ENCODE results near the gene CDC42BPG.

Gene CDC42BPG

GRCh38 chr11:64864473-64865285, 20.2 kb upstream of the CDC42BPG start:
- DNase-seq (ENCODE audit: low read depth): no peak

- no peak for DNase-seq (ENCODE audit: low read depth)
Observed at GRCh38 chr11:64864135-64864472, 19.7 kb upstream of the CDC42BPG start.

DNA sequence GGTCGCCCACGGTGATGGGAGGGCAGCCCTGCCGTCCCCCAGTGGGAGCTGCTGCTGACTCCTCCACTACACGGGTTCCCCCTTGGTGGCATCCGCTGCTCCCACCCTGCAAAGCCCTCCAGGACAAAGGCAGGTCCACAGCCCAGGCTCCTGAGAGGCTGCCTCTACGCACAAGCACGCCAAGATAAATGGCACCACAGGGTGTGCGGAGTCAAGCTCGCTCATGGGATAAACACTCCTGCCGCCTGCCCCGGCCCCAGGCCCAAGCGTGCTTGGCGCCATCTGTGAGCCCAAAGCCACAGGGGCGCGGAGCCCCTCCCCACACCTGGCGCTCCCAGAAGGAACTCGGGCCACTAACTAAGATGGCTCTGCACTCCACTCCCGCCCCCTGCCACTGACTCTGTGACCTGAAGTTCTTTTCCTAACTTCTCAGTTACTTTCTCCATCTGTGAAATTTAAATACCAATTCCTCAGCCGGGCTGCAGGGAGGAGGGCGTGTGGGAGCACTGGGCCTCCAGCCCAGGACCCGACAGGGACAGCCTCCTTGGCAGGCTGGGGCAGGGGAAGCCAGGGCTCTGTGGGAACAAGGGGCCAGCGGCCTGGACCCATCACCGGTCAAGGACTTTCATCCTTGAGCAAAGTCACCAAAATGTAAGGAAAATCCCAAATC, 19.1 kb upstream of the CDC42BPG start:
- no peak for DNase-seq (ENCODE audit: low read depth)

- DNase-seq (ENCODE audit: low read depth): no peak
Observed at GRCh38 chr11:64862987-64863390, 18.5 kb upstream of the CDC42BPG start.

DNA sequence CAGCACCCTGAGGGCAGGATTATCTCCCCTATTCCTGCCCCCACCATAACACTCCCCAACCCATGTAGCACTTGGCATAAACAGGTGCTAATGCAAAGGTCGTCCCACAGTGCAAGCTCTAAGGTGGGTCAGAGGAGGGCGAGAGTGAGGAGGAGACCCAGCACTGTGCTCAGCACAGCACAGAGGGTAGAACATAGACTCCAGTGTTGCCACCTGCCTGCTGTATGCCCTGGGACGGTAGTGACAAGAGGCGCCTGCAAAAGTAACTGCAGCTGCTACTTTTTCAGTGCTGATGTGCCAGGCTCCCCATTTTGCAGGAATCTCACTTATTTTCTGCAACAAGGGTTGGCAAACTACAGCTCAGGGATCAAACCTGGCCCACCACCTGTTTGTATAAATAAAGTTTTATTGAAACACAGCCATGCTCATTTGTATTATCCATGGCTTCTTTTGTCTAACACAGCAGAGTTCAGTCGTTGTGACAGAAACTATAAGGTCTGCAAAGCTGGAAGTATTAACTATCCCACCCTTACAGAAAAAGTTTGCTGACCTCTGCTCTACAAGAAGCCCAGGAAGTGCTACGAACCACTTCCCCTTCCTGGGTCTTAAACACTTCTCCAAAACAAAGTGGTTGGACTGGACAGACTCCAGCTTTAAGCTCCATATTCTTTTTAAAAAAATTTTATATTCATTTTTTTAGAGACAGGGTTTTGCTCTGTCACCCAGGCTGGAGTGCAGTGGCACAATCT, 16.9 kb upstream of the CDC42BPG start:
- DNase-seq (ENCODE audit: low read depth): no peak

- DNase-seq (ENCODE audit: low read depth): no peak
Observed at GRCh38 chr11:64859542-64860414, 15.3 kb upstream of the CDC42BPG start.

DNA sequence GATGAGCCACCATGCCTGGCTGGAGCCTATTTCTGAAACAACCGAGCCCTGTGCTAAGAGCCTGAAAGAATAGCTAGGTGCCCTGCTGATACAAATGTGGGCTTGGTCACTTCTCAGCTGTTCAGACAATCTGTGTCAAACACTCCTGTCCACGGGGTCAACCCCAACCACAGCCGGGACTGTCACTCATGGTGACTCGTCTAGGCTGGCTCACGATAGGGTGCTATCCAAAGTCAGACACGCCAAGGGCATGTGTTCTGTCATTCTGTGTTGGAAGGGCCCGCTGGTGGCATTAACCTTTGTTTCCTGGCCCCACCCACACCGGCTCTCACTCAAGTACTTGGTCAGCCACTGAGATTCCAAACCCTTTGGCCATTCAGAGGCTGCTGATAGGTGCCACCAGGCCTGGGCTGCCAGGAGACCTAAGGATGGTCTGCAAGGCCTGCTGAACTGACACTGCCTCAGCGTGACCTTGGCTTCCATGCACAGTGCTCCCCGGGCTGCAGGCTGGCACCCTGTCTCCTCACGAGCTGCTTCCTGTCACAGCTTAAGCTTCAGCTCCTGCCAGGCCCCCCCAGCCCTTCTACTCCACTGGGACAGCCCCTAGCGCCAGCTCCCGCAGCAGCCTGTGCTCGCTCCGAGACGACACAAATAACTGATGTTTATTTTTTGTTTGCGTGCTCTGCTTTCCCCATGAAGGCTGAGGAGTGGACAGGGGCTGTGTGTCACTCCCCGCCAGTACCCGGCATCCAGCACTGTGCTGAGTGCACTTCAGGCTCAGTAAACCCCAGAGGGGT, 14.2 kb upstream of the CDC42BPG start:
- DNase-seq (ENCODE audit: low read depth): peak; percentile 53

DNA sequence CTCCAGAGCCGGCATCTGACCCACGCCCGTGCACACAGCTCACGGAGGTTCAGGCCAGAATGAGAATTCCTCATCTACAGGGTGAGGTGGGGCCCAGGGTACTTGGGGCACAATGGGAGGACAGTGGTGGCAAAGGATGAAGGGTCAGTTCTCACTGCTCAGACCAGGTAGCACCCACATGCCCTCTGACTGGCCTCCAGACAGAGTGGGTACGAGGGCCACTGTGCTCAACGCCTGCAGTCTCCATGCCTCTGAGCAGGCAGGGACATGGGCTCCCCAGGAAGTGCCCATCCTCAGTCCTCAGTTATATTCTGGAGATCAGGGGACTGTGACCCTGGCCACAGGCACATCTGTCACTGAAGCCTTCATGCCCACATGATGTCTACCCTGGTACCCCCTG, 13.0 kb upstream of the CDC42BPG start:
- DNase-seq (ENCODE audit: low read depth): no peak

- DNase-seq (ENCODE audit: low read depth): no peak
Observed at GRCh38 chr11:64856382-64857227, 12.2 kb upstream of the CDC42BPG start.

DNA sequence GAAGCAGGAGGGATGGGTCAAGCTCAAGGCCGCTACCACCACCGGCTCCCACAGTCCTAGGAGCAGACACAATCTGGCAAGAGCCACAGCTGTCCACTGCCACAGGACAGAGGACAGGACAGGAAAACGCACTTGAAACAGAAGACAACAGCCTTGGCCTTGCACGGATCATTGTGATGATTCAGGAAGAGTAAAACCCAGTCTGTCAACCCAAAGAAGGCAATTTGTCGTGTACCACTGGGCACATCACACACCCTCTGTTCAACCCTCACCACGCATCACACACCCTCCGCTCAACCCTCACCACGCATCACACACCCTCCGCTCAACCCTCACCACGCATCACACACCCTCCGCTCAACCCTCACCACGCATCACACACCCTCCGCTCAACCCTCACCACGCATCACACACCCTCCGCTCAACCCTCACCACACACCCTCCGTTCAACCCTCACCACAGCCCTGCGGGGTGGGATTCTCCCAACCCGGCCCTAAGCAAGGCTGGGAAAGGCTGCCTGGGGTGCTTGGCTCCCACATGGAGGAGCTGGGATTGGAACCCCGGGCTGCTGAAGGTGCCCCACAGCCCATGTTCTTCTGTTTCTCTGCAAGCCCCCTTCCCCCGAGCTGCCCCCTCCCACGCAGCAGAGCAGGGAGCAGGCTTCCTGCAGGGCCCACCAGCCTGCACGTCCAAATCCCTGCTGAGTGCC, 11.3 kb upstream of the CDC42BPG start:
- no peak for DNase-seq (ENCODE audit: low read depth)

DNA sequence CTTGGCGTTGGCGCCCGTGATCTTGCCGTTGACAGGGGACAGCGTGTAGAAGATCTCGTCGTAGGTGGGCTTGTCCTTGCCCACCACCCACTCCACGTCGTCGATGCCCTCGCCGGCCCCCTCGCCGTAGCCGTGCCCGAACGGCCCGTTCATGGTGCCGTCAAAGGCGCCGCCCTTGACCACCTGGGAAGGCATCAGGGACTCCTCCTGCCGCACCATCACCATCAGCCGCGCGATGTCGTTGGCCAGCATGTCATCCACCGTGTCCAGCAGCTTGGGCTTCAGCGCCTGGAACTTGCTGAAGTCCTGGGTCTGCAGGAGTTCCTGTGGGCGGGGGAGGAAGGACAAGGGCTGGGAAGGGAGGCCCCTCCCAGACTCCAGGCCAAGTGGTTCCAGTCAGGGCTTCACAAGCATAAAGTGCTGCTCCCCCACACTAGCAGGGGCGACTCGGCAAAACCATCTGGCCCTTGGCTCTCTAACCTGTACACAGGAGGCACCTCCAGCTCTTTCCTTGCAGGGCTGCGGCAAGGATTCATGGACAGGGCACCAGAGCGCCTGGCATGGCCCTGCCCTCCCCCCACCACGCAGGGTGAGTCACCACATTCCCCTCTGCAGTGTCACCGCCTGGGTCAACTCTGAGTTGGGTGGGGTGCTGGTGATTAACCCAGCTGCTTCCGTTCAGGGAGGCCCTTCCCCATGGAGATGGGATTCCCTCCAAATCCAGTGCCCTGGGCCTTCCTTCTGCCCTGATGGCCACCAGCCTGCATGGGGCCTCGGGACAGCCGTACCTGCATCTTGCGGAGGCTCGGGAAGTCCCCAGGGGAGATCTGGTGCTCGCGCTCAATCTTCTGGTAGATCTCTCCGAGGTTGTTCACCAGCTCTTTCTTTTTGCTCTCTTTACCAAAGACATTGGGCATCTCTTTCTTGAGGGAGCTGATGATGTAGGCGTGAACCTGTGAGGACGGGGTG, 10.4 kb upstream of the CDC42BPG start:
- DNase-seq (ENCODE audit: low read depth): no peak

GRCh38 chr11:64854157-64854533, 9.7 kb upstream of the CDC42BPG start:
- no peak for DNase-seq (ENCODE audit: low read depth)

- no peak for DNase-seq (ENCODE audit: low read depth)
Observed at GRCh38 chr11:64853709-64854108, 9.3 kb upstream of the CDC42BPG start.

GRCh38 chr11:64852804-64853509, 8.5 kb upstream of the CDC42BPG start:
- no peak for DNase-seq (ENCODE audit: low read depth)

- no peak for DNase-seq (ENCODE audit: low read depth)
Observed at GRCh38 chr11:64851831-64852351, 7.4 kb upstream of the CDC42BPG start.

DNA sequence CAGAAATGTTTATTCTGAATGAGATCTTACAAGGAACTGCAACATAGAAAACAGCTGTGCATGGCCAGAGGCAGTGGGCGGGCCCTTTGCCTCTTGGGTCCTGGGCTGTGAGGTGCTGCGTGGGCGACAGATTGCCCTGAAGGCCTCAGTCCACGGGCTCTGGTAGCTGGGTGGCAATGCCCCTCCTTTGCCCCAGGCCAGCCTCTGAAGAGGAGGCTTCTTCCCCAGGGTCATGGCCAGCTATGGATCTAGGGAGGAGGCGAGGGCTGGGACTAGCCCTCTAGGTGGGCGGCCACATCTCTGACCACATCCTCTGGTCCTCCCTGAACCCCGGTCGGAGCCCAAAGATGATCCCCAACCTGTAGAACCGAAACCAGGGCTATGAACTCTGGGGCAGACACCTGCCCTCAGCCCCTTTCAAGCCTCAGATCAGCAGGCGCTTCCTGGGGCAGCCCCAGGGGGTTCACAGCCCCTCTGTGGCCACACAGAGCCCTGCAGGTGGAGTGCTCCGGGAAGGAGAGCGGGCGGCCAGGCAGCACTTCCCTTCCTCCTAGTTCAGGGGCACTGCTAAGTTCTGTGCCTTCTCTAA, 6.6 kb upstream of the CDC42BPG start:
- no peak for DNase-seq (ENCODE audit: low read depth)
